Daoy (cell line): ENCODE data around the gene KRT3. TPM values are rescaled to one million over a fixed set of nuclear protein-coding genes. Genes with fewer than 3 reads are reported as not detected.

Experiments used
- total RNA-seq: library from RNA; depleted of rRNA; stranded (reverse); fragments of >200 nt; shearing (Covaris generic); gene quantifications from 2 replicates; pipeline ENCODE4 v1.2.3, GENCODE V29; 2014; rRNA removed

KRT3 gene
- total RNA-seq, 1 experiment from 2014 or later: not detected

Other genes with a start within 250 kb of the KRT3 start
- not detected in 2 replicates for gene KRT71, start 243.0 kb downstream of the KRT3 start, total RNA-seq
- not detected in 2 replicates for gene KRT74, start 222.3 kb downstream of the KRT3 start, total RNA-seq
- gene KRT72, start 194.7 kb downstream of the KRT3 start, total RNA-seq: not detected in 2 replicates
- gene KRT73, start 177.6 kb downstream of the KRT3 start, total RNA-seq: not detected in 2 replicates
- gene KRT2, start 143.9 kb downstream of the KRT3 start, total RNA-seq: 0.03 and 0.40 TPM in 2 replicates
- gene KRT1, start 115.7 kb downstream of the KRT3 start, total RNA-seq: not detected in 2 replicates
- not detected in 2 replicates for gene KRT77, start 92.6 kb downstream of the KRT3 start, total RNA-seq
- gene KRT76, start 18.8 kb downstream of the KRT3 start, total RNA-seq: not detected in 2 replicates
- not detected in 2 replicates for gene KRT4, start 18.0 kb upstream of the KRT3 start, total RNA-seq
- gene KRT79, start 38.2 kb upstream of the KRT3 start, total RNA-seq: 0.57 and 2.6 TPM in 2 replicates
- 1.2 TPM in 1 of 2 replicates, not detected in the other for gene KRT78, start 52.9 kb upstream of the KRT3 start, total RNA-seq
- gene KRT8, start 109.0 kb upstream of the KRT3 start, total RNA-seq: 107 and 111 TPM in 2 replicates
- 1,090 and 1,158 TPM in 2 replicates for gene KRT18, start 153.0 kb upstream of the KRT3 start, total RNA-seq
- 650 and 689 TPM in 2 replicates for gene EIF4B, start 210.3 kb upstream of the KRT3 start, total RNA-seq